Activated CD4-positive, CD25-positive, alpha-beta regulatory T cell treated with anti-CD3 and anti-CD28 coated beads, Interleukin-2, amount 50 U/mL, for 72 hours (primary cell): ENCODE data around the gene MDM4.
"Not testable (repeated sequence)": the region's sequence is repeated elsewhere in the genome, so short reads cannot be mapped to it uniquely, and the experiment has no call there.

Experiments
- DNase-seq: peaks from one replicate; pipeline ENCODE4 v3.0.0; 2021

Gene MDM4

DNA sequence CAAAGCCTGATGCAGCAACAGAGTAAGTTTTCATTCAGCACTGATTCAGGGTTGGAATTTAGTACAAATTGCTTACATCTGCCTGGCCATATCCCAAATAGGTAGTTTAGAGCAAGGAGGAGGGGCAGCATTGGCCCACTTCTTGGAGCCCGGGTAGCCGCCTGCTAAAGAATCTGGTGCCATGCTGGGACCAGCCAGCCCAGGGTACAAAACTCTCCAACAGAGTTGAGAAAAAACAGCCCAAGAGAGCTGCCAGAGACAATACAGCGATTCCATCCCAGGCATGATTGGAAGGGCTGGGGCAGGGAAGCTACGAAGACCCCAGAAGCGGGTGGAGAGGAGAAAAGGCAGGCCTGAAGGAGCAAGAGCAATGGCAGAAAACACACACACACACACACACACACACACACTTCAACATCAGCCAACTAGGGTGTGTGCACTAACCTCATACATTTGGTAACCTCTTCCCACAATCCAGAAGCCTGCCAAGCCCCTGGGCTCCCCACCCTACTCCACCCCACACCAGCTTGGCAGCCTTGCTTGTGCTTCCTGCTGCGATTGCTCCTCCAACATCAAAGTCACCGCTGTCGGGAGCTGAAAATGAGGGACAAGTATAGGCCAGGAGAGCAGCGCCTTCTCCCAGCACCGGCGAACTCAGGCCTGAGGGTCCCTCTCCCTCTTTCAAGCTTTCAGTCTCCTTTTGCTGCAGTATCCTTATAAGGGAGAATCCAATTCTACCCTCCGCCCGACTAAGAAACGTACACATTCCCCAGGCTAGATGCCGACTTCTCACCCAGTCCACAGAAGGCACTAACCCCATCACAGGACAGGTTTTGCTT is 22.8 kb upstream of the MDM4 start:
- DNase-seq, result no peak

DNA sequence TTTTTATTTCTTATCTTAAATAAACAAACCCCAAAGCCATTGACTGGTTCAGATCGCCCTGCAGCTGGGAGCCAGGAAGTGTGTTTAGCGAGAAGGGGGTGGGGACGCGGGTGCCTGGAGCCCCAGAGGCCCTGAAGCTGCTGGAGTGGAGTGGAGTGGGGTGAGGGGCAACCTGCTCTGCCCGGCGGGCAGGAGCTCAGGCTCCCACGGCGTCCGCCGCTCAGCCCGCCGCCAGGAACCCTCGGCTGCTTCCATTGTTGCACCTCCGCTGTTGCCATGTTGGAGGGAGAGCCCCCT is 22.3 kb upstream of the MDM4 start:
- DNase-seq, result no peak

DNA sequence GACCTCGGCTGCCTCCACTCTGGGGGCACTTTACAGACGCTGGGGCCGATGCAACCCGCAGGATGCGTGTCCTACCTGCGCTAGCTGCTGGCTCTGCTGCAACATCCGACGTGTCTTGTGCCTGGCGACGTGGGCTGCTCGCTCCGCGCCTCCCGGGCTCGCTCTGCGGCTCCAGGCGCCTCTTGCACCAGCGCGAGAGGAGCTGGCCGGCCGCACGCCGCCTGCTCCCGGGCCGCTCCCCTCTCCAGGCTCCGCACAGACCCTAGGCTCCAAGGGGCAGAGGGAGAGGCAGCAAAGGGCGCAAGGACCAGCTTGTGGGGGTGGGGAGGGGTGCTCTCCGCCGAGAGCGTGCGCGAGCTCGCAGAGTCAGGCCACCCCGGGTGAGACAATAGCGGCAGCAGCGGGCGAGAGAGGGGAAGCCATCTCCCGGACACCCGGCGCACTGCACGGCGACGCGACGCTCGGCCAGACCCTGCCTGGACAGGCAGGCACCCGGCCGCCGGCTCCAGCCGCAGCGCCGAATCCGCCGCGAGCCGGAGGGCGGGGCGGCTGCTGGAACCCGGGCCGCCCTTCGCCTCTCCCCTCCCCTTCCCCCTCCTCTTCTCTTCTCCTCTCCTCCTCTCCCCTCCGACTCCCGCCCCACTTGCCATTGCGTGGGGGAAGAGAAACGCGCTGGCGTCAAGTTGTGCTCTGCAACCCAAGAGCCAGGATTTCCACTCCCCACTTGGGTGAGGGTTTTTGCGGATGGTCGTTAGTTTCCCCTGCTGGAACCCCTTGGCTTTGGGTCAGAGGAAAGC is 21.7 kb upstream of the MDM4 start, which contains the start of gene PIK3C2B:
PIK3C2B (minus strand) TSS at position 525 of the 797 bp plus-strand sequence. CDS start 25,003 bp downstream, outside the sequence.
- DNase-seq, result peak; percentile 72

DNA sequence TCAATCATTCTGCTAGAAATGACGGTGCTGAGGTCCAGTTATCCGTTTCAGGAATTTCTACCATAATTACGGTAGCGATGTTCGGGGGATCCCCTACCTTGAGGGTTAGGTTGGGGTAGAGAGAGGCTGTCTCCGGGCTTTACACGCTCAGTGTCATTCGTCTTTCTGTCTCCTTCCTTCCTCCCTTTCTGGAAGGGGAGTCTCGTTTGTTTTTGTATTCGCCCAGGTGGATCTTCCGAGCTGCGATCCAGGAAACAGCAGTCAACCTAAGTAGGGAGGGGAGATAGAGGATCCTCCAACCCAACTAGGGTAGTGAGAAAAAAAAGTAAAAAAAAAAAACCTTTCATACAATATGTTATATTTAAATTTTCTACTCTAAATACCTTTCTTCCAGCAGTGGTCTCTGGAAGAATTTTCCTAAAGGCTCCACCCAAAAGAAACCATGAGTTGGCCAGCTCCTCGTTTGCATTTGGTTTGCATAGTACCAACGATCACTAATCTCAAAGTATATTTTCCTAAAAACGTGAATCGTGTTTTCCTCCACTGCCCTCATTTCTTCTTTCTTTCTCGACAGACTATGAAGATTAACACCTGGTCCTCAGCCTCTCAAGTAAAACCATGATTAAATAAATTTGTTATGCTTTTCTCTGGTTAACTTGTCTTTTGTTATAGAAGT is 21.0 kb upstream of the MDM4 start:
- DNase-seq, result no peak

DNA sequence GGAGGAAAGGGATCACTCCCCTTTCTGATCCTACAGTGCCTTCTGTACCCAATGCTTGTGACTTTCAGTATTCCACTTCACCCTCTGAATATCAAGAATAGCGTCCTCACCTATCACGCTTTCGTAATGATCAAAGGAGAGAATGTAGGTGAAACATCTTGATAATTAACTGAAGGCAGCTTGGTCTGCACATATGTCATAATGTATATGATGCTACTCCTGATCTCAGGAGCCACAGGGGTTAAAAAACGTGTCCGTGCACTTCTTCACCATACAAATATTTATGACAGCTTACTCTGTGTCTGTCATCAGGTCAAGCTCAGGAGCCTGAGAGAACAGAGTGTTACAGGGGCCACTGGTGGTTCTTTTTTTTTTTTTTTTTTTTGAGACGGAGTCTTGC is 20.4 kb upstream of the MDM4 start:
- DNase-seq, result no peak

DNA sequence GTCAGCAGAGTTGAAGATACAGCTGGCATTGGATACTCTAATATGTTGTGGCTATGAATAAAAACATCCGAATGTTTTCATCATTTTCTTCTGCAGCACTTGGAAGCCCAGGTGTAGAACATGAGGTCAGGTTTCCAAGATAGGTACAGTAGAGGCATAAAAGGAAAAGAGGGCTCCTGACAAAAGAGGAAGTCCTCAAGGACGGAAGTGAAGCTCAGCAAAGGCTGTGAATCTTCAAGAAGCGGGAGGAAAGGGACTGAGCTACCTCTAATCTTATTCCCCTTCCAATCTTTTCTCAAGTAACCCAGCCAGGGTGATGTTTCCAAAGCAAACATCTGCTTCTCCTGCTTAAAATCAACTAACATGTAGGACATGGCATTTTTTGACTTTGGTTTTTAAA is 17.2 kb upstream of the MDM4 start:
- no peak for DNase-seq

DNA sequence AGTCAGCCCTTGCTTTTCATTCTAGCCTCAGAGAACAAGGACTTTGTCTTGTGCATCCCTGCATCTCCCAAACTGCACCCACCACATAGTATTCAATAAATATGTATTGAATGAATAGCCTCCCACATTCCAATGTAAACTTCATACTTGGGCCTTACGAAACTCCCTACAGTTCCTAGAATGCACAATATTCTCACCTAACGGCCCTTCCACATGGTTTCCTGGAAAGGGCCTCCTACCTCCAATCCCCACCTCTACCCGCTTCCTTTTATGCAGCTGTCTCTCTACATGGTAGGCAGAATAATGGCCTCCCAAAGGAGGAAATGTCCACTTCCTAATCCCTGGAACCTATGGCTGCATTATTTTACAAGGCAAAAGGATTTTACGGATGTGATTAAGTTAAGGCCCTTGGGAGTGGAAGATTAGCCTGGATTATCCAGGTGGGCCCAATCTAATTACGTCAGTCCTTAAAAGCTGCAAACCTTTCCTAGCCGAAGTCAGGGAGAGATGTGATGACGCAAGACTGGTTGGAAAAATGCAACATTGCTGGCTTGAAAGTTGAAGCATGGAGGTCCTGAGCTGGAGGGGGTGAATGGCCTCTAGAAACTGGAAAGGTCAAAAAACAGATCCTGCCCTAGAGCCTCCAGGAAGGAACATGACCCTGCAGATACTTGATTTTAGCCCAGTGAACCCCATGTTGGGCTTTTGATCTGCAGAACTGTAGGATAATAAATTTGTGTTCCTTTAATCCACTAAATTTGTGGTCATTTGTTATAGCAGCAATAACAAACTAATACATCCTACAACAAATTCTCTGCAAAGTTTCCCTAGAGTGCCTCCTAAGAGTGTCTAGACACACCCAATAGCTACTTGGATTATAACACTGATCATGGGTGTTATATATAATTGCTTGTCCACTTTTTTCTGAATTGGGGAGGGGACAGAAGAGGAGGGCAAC is 16.4 kb upstream of the MDM4 start:
- DNase-seq, result no peak

DNA sequence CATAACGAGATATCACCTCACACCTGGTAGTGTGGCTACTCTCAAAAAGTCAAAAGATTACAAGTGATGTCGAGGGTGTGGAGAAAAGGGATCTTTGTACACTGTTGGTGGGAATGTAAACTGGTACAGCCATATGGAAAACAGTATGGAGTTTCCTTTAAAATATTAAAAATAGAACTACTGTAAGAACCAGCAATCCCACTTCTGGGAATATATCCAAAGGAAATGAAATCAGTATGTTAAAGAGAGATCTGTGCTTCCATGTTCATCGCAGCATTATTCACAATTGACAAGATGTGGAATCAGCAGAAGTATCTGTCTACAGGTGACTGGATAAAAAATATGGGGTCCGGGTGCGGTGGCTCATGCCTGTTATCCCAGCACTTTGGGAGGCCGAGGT is 14.0 kb upstream of the MDM4 start:
- no peak for DNase-seq

DNA sequence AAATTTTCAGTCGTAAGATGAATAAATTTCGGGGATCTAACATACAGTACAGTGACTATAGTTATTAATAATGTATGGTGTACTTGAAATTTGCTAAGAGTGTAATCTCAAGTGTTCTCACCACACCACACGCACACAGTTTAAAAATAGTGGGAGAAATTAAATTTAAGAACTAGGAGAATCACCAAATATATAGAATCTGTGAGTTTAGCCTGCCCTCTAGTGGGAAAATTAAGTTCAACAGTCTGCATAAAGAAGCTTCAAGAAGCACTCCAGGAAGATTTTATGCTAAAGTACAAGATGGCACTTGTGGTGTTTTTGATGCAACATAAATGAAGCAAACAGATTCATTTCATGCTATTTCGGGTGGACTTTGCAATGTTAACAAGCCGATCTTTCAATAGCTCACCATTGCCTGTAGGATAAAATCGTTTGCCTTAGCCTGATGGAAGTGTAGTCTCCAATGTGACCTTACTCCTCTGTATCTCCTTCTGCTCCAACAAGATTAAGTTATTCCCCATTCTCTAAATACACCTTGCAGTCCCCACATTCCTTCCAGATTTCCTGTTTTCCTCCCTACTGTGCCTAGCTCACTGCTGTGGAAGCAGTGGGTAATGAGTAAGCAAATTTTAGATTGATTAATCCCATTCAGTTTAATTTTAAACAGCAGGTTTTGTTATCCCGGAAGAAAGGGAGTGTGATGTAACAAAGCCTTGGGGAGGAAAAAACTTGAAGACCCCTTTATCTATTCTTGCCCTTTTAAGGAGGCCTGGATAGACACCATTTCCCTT is 12.9 kb upstream of the MDM4 start:
- no peak for DNase-seq

DNA sequence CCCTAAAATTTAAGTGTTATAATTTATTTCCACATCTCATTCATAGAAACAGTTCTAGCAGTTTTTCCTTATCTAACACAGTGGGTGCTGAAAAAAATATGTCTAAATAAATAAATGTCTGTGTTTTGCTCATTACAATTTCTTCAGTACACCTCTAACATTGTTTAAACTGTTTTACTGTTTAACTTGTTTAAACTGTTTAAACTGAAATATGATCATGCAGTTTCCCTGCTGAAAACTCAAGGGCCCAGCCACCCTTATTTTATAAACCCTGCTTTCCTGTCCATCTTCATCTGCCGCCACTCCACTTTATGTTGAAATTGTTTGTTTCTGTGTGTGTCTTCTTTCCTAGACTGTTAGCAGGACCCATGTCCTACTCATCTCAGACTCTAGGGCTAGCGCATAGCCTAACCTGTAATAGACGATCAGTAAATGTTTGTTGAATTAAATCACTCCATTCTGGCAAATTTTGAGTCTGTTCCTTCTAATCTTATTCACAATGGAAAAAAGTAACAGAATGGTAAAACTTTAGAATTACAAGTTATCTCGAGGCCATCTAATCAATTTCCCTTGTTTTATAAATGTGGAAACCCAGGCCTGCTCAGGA is 12.2 kb upstream of the MDM4 start:
- DNase-seq, result no peak

DNA sequence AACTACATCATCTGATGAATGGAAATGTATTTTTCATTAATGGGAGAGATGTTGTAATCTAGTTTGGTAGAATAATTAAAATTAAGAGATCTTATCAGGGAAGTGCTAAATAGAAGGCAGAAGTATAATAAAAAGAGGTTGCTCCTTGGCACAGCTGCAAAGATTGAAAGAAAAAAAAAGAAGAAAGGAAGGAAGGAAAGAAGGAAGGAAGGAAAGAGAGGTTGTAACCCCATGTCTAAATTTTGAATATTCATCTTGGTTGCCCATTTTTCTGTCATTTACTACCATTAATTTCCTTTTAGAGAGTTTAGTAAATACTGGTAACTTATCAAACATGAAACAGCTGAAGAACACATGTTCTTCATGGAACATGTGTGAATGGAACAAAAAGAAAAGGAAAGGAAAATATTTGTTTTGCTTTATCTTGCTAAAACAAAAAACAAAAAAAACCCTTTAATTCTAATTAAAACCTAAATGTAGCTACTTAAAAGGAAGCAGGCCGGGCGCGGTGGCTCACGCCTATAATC is 10.5 kb upstream of the MDM4 start:
- DNase-seq, result no peak

DNA sequence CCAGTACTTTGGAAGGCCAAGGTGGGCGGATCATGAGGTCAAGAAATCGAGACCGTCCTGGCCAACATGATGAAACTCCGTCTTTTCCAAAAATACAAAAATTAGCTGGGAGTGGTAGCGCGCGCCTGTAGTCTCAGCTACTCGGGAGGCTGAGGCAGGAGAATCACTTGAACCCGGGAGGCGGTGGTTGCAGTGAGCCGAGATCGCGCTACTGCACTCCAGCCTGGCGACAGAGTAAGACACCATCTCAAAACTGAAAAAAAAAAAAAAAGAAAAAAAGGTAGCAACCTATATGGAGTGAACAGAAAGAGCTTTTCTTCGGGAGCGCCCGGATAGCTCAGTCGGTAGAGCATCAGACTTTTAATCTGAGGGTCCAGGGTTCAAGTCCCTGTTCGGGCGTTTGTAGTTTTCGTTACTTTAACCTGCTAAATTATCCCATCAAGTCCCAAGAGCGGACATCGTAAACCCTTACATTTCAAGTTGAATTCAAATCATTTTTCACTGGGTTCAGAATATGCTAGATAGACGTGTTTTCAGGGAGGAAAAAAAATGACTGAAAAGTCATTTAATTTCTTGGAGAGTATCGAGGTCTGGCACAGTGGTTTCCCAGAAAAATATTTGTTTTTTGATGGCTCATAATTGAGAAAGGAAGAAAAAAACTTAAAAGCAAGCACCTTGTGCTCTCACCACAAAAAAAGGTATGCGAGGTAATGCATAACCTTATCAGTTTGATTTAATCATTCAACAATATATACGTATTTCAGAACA is 9.8 kb upstream of the MDM4 start:
- DNase-seq, result peak; percentile 68

DNA sequence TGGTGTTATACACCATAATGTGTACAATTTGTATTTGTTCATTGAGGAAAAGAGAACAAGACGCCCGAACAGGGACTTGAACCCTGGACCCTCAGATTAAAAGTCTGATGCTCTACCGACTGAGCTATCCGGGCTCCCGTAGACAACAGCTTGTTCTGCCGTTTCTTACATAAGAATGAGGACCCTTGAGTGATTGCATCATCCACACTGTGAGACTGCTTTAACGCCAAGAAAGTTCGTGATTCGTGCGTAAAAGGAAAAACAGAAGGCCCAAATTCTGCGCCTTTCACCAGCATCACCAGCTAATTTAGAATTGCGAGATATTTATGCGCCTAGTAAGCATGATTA is 9.3 kb upstream of the MDM4 start:
- peak; percentile 85 for DNase-seq

DNA sequence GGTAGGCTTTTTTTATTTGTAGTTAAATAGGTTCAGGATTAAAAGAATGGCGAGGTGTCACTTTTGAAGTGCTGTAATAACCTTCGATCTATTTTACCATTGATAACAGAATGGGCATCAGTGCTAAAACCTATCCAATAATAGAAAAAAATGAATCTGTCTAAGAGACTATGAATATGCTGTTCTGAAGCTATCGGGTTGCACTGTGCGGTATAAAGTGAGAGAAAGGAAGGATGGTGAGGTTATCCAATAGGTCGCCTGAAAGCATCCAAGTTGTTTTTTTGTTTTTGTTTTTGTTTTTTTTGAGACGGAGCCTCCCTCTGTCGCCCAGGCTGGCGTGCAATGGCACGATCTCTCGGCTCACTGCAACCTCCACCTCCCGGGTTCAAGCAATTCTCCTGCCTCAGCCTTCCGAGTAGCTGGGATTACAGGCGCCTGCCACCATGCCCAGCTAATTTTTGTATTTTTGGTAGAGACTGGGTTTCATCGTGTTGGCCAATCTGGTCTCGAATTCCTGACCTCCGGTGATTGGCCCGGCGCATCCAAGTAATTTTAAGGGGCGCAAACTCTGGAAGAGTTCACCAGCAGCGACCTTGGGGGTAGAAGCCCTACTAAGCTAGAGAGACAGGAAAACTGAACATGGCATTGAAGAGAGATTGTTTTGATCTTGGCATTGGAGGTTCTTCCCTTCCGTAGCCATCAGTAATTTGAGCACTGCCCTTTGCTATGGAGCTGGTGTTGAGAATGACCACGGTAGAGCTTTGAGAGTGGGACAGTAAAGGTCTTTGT is 8.7 kb upstream of the MDM4 start:
- peak; percentile 33 for DNase-seq

DNA sequence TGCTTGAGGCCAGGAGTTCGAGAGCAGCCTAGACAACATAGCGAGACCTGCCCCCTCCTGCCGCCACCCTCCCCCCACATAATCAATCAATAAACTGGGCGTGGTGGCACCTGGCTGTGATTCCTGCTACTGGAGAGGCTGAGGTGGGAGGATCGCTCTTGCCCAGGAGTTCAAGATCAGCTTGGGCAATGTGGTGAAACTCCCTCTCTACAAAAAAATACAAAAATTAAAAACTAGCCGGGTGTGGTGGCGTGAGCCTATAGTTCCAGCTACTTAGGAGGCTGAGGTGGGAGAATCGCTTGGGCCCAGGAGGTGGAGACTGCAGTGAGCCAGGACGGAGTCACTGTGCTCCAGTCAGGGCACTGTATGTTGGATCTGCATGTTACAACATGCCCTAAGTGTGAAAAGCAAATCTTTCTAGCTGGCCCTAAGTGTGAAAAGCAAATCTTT is 7.0 kb upstream of the MDM4 start:
- DNase-seq, result no peak

DNA sequence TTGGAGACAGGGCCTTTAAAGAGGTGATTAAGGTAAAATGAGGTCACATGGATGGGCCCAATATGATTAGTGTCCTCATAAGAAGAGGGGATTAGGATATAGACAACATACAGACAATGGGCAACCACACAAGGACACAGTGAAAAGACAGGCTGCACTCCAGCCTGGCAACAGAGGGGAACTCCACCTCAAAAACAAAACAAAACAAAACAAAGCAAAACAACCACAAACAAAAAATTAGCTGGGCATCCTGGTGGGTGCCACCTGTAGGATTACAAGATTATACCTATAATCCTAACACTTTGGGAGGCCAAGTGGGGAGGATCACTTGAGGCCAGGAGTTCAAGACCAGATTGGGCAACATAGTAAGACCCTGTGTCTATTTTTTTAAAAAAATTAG is 4.8 kb upstream of the MDM4 start:
- no peak for DNase-seq

DNA sequence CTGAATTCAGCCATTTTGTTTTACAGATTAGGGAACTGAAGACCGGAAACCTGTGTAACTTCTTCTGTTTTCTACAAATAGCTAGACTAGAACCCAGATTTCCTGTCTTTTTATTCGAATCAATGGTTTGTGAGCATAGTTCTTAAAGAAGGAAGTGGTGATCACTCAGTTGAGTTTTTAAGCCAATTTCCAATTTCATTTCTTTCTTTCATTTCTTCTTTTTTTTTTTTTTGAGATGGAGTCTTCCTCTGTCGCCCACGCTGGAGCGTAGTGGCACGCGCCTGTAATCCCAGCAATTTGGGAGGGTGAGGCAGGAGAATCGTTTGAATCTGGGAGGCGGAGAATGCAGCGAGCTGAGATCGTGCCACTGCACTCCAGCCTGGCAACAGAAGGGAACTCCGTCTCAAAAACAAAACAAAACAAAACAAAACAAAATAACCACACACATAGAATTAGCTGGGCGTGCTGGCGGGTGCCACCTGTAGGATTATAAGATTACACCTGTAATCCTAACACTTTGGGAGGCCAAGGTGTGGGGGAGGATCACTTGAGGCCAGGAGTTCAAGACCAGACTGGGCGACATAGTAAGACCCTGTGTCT is 3.0 kb upstream of the MDM4 start:
- no peak for DNase-seq

DNA sequence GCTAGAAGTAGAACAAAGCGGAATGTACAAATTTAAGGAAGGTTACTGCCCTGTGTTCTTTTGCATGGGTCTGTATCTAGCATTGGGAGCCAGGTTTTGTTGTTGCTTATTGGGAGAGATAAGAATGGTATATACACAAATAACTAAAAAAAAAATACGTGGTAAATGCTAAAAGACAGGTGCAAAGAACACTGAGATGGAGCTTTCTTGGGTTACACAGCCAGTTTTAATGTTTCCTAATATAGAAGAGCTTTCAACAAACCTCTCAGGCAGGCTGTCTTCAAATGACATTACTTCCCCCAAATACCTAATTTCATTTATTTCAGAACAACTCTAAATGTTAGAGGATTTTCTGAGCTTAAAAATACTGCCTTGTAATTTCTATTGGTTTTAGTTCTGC is 1.4 kb upstream of the MDM4 start:
- no peak for DNase-seq

DNA sequence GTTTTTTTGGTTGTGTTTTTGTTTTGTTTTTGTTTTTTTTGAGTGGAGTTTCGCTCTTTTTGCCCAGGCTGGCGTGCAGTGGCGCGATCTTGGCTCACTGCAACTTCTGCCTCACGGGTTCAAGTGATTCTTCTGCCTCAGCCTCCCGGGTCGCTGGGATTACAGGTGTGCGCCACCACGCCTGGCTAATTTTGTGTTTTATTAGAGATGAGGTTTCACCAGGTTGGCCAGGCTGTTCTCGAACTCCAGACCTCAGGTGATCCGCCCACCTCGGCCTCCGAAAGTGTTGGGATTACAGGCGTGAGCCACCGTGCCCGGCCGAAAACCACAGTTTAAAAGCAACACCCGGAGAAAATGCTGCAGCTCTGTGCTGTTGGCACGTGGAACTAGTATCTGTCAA is 1.2 kb downstream of the MDM4 start:
- DNase-seq, result not testable (repeated sequence)
